HG03196 (cell line): ENCODE measurements around the gene HES5.

ENCODE experiments used
- ATAC-seq: cut with Tn5 transposase; IDR thresholded peaks from one replicate; pipeline ENCODE4 v1.9.1; 2021; ENCODE audit not compliant: unreplicated experiment

The HES5 gene

DNA sequence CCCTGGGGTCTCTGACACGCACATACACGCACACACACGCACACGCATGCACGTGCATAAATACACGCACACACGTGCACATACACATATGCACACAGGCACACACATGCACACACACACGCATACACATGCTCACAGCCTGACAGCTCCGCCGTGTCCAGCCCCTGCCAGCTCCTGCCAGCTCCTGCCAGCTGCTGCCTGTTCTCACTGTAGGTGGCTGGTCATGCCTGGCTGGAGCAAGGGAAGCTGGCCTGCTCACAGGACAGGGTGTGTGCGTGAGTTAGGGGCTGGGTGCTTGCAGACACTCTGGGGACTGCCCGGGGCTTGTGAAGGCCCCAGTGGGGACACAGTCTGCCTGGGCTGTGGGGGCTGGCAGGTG, 49.1 kb downstream of the HES5 start:
- ATAC-seq = no peak

DNA sequence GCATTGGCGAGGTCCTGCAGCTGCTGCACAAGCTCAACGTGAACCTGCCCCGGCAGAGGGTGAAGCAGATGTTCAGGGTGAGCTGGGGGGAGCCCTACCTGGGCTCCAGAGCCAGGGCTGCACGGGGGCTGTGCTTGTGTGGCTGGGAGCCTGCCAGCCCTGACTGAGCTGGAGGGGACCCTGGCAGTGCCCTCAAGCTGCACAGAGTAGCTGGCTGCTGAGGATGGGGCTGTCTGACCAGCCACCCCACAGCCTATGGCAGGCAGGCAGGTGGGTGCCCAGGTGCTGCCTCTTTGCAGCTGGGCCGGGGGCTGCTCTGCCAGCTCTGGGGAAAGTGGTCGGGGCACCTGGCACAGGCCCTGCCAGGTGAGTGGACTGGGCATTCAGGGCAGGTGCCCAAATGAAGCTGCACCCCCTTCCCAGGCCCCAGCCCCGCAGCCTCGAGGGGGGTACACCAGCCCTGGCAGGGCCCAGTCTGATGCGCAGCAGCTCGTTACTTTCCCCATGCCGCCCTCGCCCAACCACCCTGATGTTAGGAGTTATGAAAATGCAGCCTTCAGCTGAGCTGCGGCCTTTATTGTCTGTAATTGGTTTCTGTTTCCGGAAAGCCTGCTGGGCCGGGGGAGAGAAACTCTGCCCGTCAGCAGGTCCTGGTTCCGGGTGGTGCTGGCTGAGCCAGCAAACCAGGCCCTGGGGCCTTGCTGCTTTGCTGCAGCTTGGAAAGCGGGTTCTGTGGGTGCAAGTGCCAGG, 49.7 kb downstream of the HES5 start:
- ATAC-seq = no peak

GRCh38 chr1:2479618-2480017, 50.4 kb downstream of the HES5 start:
- no peak for ATAC-seq

- no peak for ATAC-seq
Observed at GRCh38 chr1:2479186-2479585, 50.9 kb downstream of the HES5 start.
